Glutamatergic neuron (in vitro differentiated cells): Measurements from ENCODE around the gene NEIL1. TPM values are rescaled to one million over a fixed set of nuclear protein-coding genes. Genes with fewer than 3 reads are reported as not detected.

Experiments
- DNase-seq: peaks from one replicate; pipeline ENCODE4 v3.0.0; 2022
- H3K27ac Mint-ChIP-seq: one replicate; pipeline ENCODE4 v1.8.0; 2020; ENCODE audit warnings: mild to moderate bottlenecking, mixed read lengths, inconsistent platforms; ENCODE audit not compliant: unreplicated experiment
- H3K27me3 Mint-ChIP-seq: one replicate; pipeline ENCODE4 v1.8.0; 2020; ENCODE audit warnings: mild to moderate bottlenecking, moderate library complexity, mixed read lengths, inconsistent platforms; ENCODE audit not compliant: unreplicated experiment
- H3K36me3 Mint-ChIP-seq: one replicate; pipeline ENCODE4 v1.8.0; 2020; ENCODE audit warnings: mild to moderate bottlenecking, mixed read lengths, inconsistent platforms; ENCODE audit not compliant: unreplicated experiment
- H3K4me1 Mint-ChIP-seq: one replicate; pipeline ENCODE4 v1.8.0; 2020; ENCODE audit warnings: mild to moderate bottlenecking, low read depth, mixed read lengths, inconsistent platforms; ENCODE audit not compliant: unreplicated experiment
- H3K4me3 Mint-ChIP-seq: one replicate; pipeline ENCODE4 v1.8.0; 2020; ENCODE audit warnings: mild to moderate bottlenecking, mixed read lengths, inconsistent platforms; ENCODE audit not compliant: unreplicated experiment
- H3K9me3 Mint-ChIP-seq: one replicate; pipeline ENCODE4 v1.8.0; 2020; ENCODE audit warnings: mild to moderate bottlenecking, moderate library complexity, mixed read lengths, inconsistent platforms; ENCODE audit not compliant: unreplicated experiment
- total RNA-seq: library from RNA; stranded (reverse); fragmentation: NEBNext Ultra II Directional; extraction: Animal tissue kit (Norgen Biotek cat#: 25700); gene quantifications from one replicate; pipeline ENCODE4 v1.2.1, GENCODE V29; 2021; ENCODE audit not compliant: unreplicated experiment
- TF ChIP-seq, protein P1 (sequence below): fragments of 200-600 bp; sonication (generic); IDR thresholded peaks from one replicate; pipeline ENCODE4 v1.5.0; 2021; ENCODE audit not compliant: partially characterized antibody, unreplicated experiment

The NEIL1 gene
- total RNA-seq, 1 donor from 2014 or later: 11.8 TPM

DNA sequence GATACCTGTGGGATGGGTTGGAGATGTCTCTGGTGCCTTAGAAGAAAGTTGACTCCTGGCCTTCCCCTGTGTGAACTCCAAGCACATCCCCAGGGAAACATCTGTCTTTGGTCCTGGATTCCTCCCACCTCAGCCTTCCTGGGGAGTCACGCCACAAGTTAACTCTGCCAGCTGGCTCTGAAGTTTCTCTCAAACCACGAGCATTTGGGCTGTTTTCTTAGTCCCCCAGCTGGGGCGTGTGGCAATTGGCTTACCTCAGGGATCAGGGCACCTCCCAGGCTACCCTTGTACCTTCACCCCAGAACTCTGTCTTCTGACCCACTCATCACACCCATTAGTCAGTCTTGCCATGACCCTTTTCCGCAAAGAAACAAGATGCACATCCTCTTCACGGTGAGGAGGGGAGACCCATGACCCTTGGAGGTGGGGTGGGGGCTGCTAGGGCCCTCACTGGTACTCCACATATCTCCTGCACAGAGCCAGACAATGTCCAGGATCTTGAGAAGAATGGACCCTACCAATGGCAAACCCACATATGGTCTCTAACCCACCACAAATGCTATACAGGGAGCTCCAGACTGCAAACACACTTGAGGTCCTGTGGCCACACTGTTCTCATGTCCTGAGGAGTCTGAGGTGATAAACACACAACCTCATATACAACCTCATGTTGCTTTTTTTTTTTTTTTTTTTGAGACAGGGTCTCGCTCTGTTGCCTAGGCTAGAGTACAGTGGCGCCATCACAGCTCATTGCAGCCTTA lies 3.9 kb downstream of the NEIL1 start:
- no peak overlapping the region for H3K4me3 Mint-ChIP-seq
- no peak overlapping the region for H3K27ac Mint-ChIP-seq
- peaks cover 9% of the 10 kb centered on the region for H3K9me3 Mint-ChIP-seq
- peaks cover 6% of the 10 kb centered on the region for H3K27me3 Mint-ChIP-seq
- TF ChIP-seq, protein P1, sequence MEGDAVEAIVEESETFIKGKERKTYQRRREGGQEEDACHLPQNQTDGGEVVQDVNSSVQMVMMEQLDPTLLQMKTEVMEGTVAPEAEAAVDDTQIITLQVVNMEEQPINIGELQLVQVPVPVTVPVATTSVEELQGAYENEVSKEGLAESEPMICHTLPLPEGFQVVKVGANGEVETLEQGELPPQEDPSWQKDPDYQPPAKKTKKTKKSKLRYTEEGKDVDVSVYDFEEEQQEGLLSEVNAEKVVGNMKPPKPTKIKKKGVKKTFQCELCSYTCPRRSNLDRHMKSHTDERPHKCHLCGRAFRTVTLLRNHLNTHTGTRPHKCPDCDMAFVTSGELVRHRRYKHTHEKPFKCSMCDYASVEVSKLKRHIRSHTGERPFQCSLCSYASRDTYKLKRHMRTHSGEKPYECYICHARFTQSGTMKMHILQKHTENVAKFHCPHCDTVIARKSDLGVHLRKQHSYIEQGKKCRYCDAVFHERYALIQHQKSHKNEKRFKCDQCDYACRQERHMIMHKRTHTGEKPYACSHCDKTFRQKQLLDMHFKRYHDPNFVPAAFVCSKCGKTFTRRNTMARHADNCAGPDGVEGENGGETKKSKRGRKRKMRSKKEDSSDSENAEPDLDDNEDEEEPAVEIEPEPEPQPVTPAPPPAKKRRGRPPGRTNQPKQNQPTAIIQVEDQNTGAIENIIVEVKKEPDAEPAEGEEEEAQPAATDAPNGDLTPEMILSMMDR: no peak
- no peak for DNase-seq
- H3K4me1 Mint-ChIP-seq: peaks cover 1% of the 10 kb centered on the region
- no peaks in the 10 kb centered on the region for H3K36me3 Mint-ChIP-seq

DNA sequence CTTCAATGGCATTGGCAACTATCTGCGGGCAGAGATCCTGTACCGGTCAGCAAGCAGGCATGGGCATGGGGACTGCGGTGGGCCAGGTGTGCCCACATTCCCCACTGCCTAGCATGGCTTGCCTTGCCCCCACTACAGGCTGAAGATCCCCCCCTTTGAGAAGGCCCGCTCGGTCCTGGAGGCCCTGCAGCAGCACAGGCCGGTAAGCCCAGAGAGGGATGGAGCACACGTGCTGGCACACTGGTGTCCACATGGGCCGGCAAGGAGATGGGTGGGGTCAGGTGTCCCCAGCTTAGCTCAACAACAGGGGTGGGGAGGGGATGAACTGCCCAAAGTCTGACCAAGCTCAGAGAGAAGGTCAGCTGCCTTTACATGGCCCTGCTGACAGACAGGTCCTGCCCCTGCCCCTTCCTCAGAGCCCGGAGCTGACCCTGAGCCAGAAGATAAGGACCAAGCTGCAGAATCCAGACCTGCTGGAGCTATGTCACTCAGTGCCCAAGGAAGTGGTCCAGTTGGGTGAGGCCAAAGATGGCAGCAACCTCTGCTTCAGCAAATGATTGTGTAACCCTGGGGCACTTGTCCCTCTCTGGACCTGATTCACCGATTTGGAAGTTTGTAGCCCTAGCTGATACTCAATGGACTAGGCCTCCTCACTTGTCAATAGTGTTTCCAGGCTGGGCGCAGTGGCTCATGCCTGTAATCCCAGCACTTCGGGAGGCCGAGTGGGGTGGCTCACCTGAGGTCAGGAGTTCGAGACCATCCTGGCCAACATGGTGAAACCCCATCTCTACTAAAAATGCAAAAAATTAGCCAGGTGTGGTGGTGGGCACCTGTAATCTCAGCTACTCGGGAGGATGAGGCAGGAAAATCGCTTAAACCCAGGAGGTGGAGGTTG lies 5.6 kb downstream of the NEIL1 start:
- H3K27me3 Mint-ChIP-seq: peaks cover 3% of the 10 kb centered on the region

DNA sequence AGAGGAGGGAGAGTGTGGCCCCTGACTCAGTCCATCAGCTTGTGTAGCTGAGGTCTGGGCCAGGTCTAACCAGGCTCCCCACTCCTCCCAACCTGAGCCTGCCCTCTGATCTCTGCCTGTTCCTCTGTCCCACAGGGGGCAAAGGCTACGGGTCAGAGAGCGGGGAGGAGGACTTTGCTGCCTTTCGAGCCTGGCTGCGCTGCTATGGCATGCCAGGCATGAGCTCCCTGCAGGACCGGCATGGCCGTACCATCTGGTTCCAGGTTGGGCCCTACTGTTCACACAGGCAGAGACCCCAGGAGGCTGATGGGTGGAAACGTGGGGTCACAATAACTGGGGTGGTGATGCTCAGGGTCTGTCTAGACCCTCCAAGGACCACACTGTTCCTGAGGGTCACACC lies 6.8 kb downstream of the NEIL1 start:
- no peaks in the 10 kb centered on the region for H3K4me1 Mint-ChIP-seq
- no peak for DNase-seq
- TF ChIP-seq, protein P1: no peak
- no peak overlapping the region for H3K27ac Mint-ChIP-seq
- H3K27me3 Mint-ChIP-seq: peaks cover 3% of the 10 kb centered on the region
- H3K4me3 Mint-ChIP-seq: no peak overlapping the region
- peaks cover 5% of the 10 kb centered on the region for H3K9me3 Mint-ChIP-seq
- no peaks in the 10 kb centered on the region for H3K36me3 Mint-ChIP-seq

More for the DNA sequence above, 5.6 kb downstream of the NEIL1 start:
- Mint-ChIP-seq H3K4me1 (peaks cover 1% of the 10 kb centered on the region), H3K36me3 (no peaks in the 10 kb centered on the region), H3K27ac (no peak overlapping the region), H3K9me3 (peaks cover 5% of the 10 kb centered on the region), H3K4me3 (no peak overlapping the region)
- TF ChIP-seq, protein P1: no peak
- DNase-seq: no peak

DNA sequence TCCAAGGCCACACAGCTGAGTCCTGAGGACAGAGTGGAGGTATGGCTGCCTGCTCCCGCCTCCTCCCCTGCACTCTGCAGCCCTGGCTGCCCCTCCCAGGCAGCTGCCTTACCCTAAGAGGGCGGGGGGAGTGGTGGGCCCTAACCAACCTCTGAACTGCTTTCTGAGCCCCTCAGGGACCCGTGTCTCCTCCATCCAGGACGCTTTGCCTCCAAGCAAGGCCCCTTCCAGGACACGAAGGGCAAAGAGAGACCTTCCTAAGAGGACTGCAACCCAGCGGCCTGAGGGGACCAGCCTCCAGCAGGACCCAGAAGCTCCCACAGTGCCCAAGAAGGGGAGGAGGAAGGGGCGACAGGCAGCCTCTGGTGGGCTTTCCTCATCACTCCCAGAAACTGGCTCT lies 7.6 kb downstream of the NEIL1 start:
- Mint-ChIP-seq H3K9me3 (peaks cover 5% of the 10 kb centered on the region), H3K27me3 (peaks cover under 1% of the 10 kb centered on the region), H3K36me3 (no peaks in the 10 kb centered on the region), H3K4me1 (no peaks in the 10 kb centered on the region), H3K4me3 (no peak overlapping the region), H3K27ac (no peak overlapping the region)
- DNase-seq: no peak
- TF ChIP-seq, protein P1: no peak
